ENCODE results near the gene ADA. TPM values are rescaled to one million over a fixed set of nuclear protein-coding genes. Genes with fewer than 3 reads are reported as not detected.
A peak's percentile ranks its signal among the peaks of the same experiment; 100 is the strongest.
"Not testable (repeated sequence)": the region's sequence is repeated elsewhere in the genome, so short reads cannot be mapped to it uniquely, and the experiment has no call there.

The ADA gene
- total and polyA plus RNA-seq, 5 donors from 2014 or later = 28.1 to 41.3 (median 38.3) TPM

DNA sequence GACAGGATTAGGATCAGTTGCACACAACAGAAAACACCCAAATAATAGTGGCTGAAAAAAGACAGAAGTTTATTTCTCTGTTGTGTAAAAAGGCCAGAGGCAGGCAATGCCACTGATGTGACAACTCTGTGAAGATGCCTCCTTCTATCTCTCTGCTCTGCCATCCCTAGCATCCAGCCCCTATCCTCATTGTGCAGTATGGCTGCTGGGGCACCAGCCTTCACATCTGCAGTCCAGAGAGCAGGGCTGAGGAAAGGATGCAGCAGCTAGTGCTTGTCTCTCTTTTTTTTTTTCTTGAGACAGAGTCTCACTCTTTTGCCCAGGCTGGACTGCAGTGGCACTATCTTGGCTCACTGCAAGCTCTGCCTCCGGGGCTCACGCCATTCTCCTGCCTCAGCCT lies 6.4 kb upstream of the ADA start:
- H3K27ac ChIP-seq (ENCODE audit: insufficient read depth, low read length, poor library complexity, severe bottlenecking) = no peak overlapping the region
- no peaks in the 10 kb centered on the region for H3K9me3 ChIP-seq (ENCODE audit: control insufficient read depth in 2 of 2, low read length in 2 of 2)
- peaks cover 7% of the 10 kb centered on the region for H3K36me3 ChIP-seq (ENCODE audit: control insufficient read depth, insufficient read depth, low read length)
- no peaks in the 10 kb centered on the region for H3K27me3 ChIP-seq (ENCODE audit: control insufficient read depth, insufficient read depth, low read length)
- peaks cover 0 to 3% (median 0%) of the 10 kb centered on the region in 7 donors for H3K9me3 Mint-ChIP-seq
- ATAC-seq (ENCODE audit: low read depth in 2 of 2) = no peak
- no peaks in the 10 kb centered on the region for H3K27me3 Mint-ChIP-seq
- H3K4me3 ChIP-seq (ENCODE audit: low read depth, low read length) = no peak overlapping the region
- peaks cover 4% of the 10 kb centered on the region for H3K4me1 ChIP-seq (ENCODE audit: control insufficient read depth, insufficient read depth, low read length, poor library complexity, severe bottlenecking)
- peaks cover 9% of the 10 kb centered on the region for H3K36me3 Mint-ChIP-seq
- H3K27ac Mint-ChIP-seq = no peak overlapping the region
- H3K4me1 Mint-ChIP-seq = peaks cover 0 to 7% (median 2%) of the 10 kb centered on the region in 4 donors
- DNase-seq = no peak
- H3K4me3 Mint-ChIP-seq = no peak overlapping the region

GRCh38 chr20:44656448-44656847 lies 4.9 kb upstream of the ADA start:
- Histone ChIP-seq H3K4me1 (ENCODE audit: control insufficient read depth, insufficient read depth, low read length, poor library complexity, severe bottlenecking) (peaks cover 6% of the 10 kb centered on the region), H3K9me3 (ENCODE audit: control insufficient read depth in 2 of 2, low read length in 2 of 2) (no peaks in the 10 kb centered on the region), H3K4me3 (ENCODE audit: low read depth, low read length) (no peak overlapping the region), H3K27me3 (ENCODE audit: control insufficient read depth, insufficient read depth, low read length) (no peaks in the 10 kb centered on the region), H3K36me3 (ENCODE audit: control insufficient read depth, insufficient read depth, low read length) (peaks cover 7% of the 10 kb centered on the region), H3K27ac (ENCODE audit: insufficient read depth, low read length, poor library complexity, severe bottlenecking) (no peak overlapping the region)
- DNase-seq (no peak), ATAC-seq (ENCODE audit: low read depth in 2 of 2) (no peak)
- Mint-ChIP-seq H3K27ac (peak overlapping the region in 1 of 3 donors; percentile 63), H3K9me3 (peaks cover 0 to 3% (median 0%) of the 10 kb centered on the region in 7 donors), H3K27me3 (no peaks in the 10 kb centered on the region), H3K36me3 (peaks cover 4% of the 10 kb centered on the region), H3K4me1 (peaks cover 6 to 10% (median 8%) of the 10 kb centered on the region in 4 donors), H3K4me3 (peak overlapping the region in 1 of 4 donors; percentile 46)

DNA sequence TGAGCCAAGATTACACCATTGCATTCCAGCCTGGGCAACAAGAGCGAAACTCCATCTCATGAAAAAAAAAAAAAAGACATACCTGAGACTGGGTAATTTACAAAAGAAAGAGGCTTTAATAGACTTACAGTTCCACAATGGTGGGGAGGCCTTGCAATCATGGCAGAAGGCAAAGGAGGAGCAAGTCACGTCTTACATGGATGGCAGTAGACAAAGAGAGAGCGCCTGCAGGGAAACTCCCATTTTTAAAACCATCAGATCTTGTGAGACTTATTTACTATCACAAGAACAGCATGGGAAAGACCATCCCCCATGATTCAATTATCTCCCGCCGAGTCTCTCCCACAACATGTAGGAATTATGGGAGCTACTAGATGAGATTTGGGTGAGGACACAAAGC lies 2.7 kb upstream of the ADA start:
- not testable (repeated sequence) for H3K4me3 ChIP-seq (ENCODE audit: low read depth, low read length); H3K9me3 ChIP-seq (ENCODE audit: control insufficient read depth in 2 of 2, low read length in 2 of 2); H3K36me3 Mint-ChIP-seq; H3K27me3 ChIP-seq (ENCODE audit: control insufficient read depth, insufficient read depth, low read length); DNase-seq; H3K36me3 ChIP-seq (ENCODE audit: control insufficient read depth, insufficient read depth, low read length); H3K9me3 Mint-ChIP-seq; H3K27ac Mint-ChIP-seq; ATAC-seq (ENCODE audit: low read depth in 2 of 2); H3K27ac ChIP-seq (ENCODE audit: insufficient read depth, low read length, poor library complexity, severe bottlenecking); H3K27me3 Mint-ChIP-seq
- peak overlapping the region in 2 of 4 donors; percentile 70 to 75 for H3K4me3 Mint-ChIP-seq
- peaks cover 6 to 24% (median 13%) of the 10 kb centered on the region in 4 donors for H3K4me1 Mint-ChIP-seq
- H3K4me1 ChIP-seq (ENCODE audit: control insufficient read depth, insufficient read depth, low read length, poor library complexity, severe bottlenecking) = peaks cover 24% of the 10 kb centered on the region

- Mint-ChIP-seq H3K9me3 (peaks cover 0 to 3% (median 0%) of the 10 kb centered on the region in 7 donors), H3K27me3 (no peaks in the 10 kb centered on the region), H3K36me3 (peaks cover under 1% of the 10 kb centered on the region), H3K4me3 (peak overlapping the region; percentile 70 to 94 (median 83)), H3K27ac (peak overlapping the region; percentile 66 to 83 (median 80)), H3K4me1 (peaks cover 6 to 31% (median 17%) of the 10 kb centered on the region in 4 donors)
- no peak overlapping the region for H3K4me3 ChIP-seq (ENCODE audit: low read depth, low read length)
- H3K9me3 ChIP-seq (ENCODE audit: control insufficient read depth in 2 of 2, low read length in 2 of 2) = no peaks in the 10 kb centered on the region
- DNase-seq (no peak), ATAC-seq (ENCODE audit: low read depth in 2 of 2) (no peak)
- peaks cover 3% of the 10 kb centered on the region for H3K36me3 ChIP-seq (ENCODE audit: control insufficient read depth, insufficient read depth, low read length)
- H3K27me3 ChIP-seq (ENCODE audit: control insufficient read depth, insufficient read depth, low read length) = no peaks in the 10 kb centered on the region
- no peak overlapping the region for H3K27ac ChIP-seq (ENCODE audit: insufficient read depth, low read length, poor library complexity, severe bottlenecking)
- peaks cover 31% of the 10 kb centered on the region for H3K4me1 ChIP-seq (ENCODE audit: control insufficient read depth, insufficient read depth, low read length, poor library complexity, severe bottlenecking)
Measured at GRCh38 chr20:44653546-44653945, 2.0 kb upstream of the ADA start.

DNA sequence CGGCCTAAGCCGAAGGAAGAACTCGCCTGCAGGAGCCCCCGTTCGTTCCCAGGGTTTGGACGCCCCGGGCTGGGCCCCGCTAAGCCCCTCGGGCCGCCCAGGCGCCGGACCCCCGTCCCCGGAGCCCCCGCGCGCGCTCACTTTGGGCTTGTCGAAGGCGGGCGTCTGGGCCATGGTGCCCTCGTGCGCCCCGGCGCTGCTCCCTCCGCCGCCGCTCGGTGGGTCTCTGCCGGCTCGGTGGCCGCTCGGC lies 140 bp downstream of the ADA start:
- no peaks in the 10 kb centered on the region for H3K9me3 ChIP-seq (ENCODE audit: control insufficient read depth in 2 of 2, low read length in 2 of 2)
- Mint-ChIP-seq H3K27me3 (no peaks in the 10 kb centered on the region), H3K27ac (peak overlapping the region in 1 of 3 donors; percentile 98), H3K36me3 (no peaks in the 10 kb centered on the region), H3K9me3 (peaks cover 0 to 2% (median 0%) of the 10 kb centered on the region in 7 donors), H3K4me3 (peak overlapping the region; percentile 83 to 98 (median 90)), H3K4me1 (peaks cover 6 to 52% (median 30%) of the 10 kb centered on the region in 4 donors)
- peak overlapping the region; percentile 79 for H3K4me3 ChIP-seq (ENCODE audit: low read depth, low read length)
- no peaks in the 10 kb centered on the region for H3K36me3 ChIP-seq (ENCODE audit: control insufficient read depth, insufficient read depth, low read length)
- H3K27me3 ChIP-seq (ENCODE audit: control insufficient read depth, insufficient read depth, low read length) = no peaks in the 10 kb centered on the region
- ATAC-seq (ENCODE audit: low read depth in 2 of 2) = no peak
- peaks cover 53% of the 10 kb centered on the region for H3K4me1 ChIP-seq (ENCODE audit: control insufficient read depth, insufficient read depth, low read length, poor library complexity, severe bottlenecking)
- no peak for DNase-seq
- peak overlapping the region; percentile 67 for H3K27ac ChIP-seq (ENCODE audit: insufficient read depth, low read length, poor library complexity, severe bottlenecking)

DNA sequence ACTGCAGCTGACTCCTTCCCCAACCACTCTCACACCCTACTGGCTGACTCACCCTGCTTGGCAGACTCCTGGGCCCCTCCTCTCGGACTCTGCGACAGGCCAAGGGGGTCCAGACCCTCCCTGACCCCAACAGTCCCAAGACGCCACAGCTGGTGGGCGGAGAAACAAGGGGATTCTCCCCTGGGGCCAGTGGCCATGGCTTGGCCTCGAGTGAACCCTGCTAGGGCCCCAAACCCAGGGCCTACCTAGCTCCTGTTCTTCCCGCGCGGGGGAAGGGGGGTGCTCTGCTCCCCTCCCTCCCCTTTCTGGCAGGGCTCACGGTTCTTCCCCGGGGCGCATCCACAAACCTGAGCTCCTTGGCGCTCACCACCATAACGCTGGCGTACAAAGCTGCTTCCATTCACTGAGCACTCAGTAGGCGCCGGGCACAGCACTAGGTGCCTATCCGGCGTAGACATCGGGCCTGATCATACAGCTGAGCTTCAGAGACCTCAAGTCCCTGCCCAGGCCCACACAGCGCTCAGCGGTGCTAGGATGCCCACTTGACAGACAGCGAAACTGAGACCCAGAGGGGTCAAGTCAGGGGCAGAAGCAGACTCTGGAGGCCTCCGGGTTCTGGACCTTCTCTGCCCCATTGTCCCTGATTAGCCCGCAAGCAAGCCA lies 597 bp downstream of the ADA start:
- Mint-ChIP-seq H3K4me3 (peak overlapping the region; percentile 83 to 98 (median 90)), H3K27ac (peak overlapping the region; percentile 92 to 98 (median 95)), H3K9me3 (peaks cover 0 to 2% (median 0%) of the 10 kb centered on the region in 7 donors), H3K27me3 (no peaks in the 10 kb centered on the region), H3K36me3 (no peaks in the 10 kb centered on the region), H3K4me1 (peaks cover 6 to 56% (median 34%) of the 10 kb centered on the region in 4 donors)
- H3K9me3 ChIP-seq (ENCODE audit: control insufficient read depth in 2 of 2, low read length in 2 of 2) = no peaks in the 10 kb centered on the region
- DNase-seq = peak in 2 of 3 donors; percentile 34 to 69
- ATAC-seq (ENCODE audit: low read depth in 2 of 2) = peak; percentile 60 to 66
- H3K27ac ChIP-seq (ENCODE audit: insufficient read depth, low read length, poor library complexity, severe bottlenecking) = peak overlapping the region; percentile 67
- no peaks in the 10 kb centered on the region for H3K36me3 ChIP-seq (ENCODE audit: control insufficient read depth, insufficient read depth, low read length)
- H3K4me1 ChIP-seq (ENCODE audit: control insufficient read depth, insufficient read depth, low read length, poor library complexity, severe bottlenecking) = peaks cover 58% of the 10 kb centered on the region
- peak overlapping the region; percentile 79 for H3K4me3 ChIP-seq (ENCODE audit: low read depth, low read length)
- no peaks in the 10 kb centered on the region for H3K27me3 ChIP-seq (ENCODE audit: control insufficient read depth, insufficient read depth, low read length)

DNA sequence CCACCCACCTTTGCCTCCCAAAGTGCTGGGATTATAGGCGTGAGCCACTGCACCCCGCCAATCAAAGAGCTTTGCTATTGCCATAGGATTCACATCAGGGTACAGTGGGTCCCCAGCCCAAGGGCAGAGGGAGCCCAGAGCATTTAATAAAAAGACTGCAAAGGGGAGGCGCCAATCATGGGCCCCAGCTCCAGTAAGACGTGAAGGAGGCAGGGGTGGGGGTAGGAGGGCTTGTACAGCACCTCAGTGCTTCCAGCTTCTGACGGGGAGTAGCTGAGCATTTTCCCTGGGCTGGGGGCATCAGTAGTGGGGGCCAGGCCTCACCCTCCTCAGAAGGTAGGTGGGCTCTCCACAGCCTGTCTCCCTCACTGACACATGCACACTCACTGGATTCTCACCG lies 1.5 kb downstream of the ADA start:
- peaks cover 6 to 64% (median 39%) of the 10 kb centered on the region in 4 donors for H3K4me1 Mint-ChIP-seq
- ATAC-seq (ENCODE audit: low read depth in 2 of 2) = no peak
- Histone ChIP-seq H3K27ac (ENCODE audit: insufficient read depth, low read length, poor library complexity, severe bottlenecking) (no peak overlapping the region), H3K27me3 (ENCODE audit: control insufficient read depth, insufficient read depth, low read length) (no peaks in the 10 kb centered on the region), H3K4me3 (ENCODE audit: low read depth, low read length) (no peak overlapping the region), H3K9me3 (ENCODE audit: control insufficient read depth in 2 of 2, low read length in 2 of 2) (no peaks in the 10 kb centered on the region), H3K36me3 (ENCODE audit: control insufficient read depth, insufficient read depth, low read length) (no peaks in the 10 kb centered on the region), H3K4me1 (ENCODE audit: control insufficient read depth, insufficient read depth, low read length, poor library complexity, severe bottlenecking) (peaks cover 67% of the 10 kb centered on the region)
- H3K27me3 Mint-ChIP-seq = no peaks in the 10 kb centered on the region
- peak overlapping the region; percentile 32 to 98 (median 55) for H3K27ac Mint-ChIP-seq
- peak overlapping the region; percentile 83 to 92 (median 88) for H3K4me3 Mint-ChIP-seq
- no peaks in the 10 kb centered on the region for H3K36me3 Mint-ChIP-seq
- no peak for DNase-seq
- peaks cover 0 to 2% (median 0%) of the 10 kb centered on the region in 7 donors for H3K9me3 Mint-ChIP-seq

- peak overlapping the region; percentile 59 to 88 (median 68) for H3K4me3 Mint-ChIP-seq
- DNase-seq = no peak
- H3K27me3 Mint-ChIP-seq = no peaks in the 10 kb centered on the region
- ATAC-seq (ENCODE audit: low read depth in 2 of 2) = no peak
- Histone ChIP-seq H3K36me3 (ENCODE audit: control insufficient read depth, insufficient read depth, low read length) (no peaks in the 10 kb centered on the region), H3K4me1 (ENCODE audit: control insufficient read depth, insufficient read depth, low read length, poor library complexity, severe bottlenecking) (peaks cover 75% of the 10 kb centered on the region), H3K27ac (ENCODE audit: insufficient read depth, low read length, poor library complexity, severe bottlenecking) (no peak overlapping the region), H3K9me3 (ENCODE audit: control insufficient read depth in 2 of 2, low read length in 2 of 2) (no peaks in the 10 kb centered on the region), H3K4me3 (ENCODE audit: low read depth, low read length) (peak overlapping the region; percentile 18), H3K27me3 (ENCODE audit: control insufficient read depth, insufficient read depth, low read length) (no peaks in the 10 kb centered on the region)
- H3K27ac Mint-ChIP-seq = peak overlapping the region; percentile 25 to 98 (median 78)
- peaks cover 0 to 1% (median 0%) of the 10 kb centered on the region in 7 donors for H3K9me3 Mint-ChIP-seq
- H3K36me3 Mint-ChIP-seq = no peaks in the 10 kb centered on the region
- H3K4me1 Mint-ChIP-seq = peaks cover 6 to 73% (median 46%) of the 10 kb centered on the region in 4 donors
Measured at GRCh38 chr20:44649126-44649525, 2.4 kb downstream of the ADA start.

All from CD4-positive, CD25-positive, alpha-beta regulatory T cell (primary cell).